ENCODE measurements around the gene GPC1.

The GPC1 gene

DNA sequence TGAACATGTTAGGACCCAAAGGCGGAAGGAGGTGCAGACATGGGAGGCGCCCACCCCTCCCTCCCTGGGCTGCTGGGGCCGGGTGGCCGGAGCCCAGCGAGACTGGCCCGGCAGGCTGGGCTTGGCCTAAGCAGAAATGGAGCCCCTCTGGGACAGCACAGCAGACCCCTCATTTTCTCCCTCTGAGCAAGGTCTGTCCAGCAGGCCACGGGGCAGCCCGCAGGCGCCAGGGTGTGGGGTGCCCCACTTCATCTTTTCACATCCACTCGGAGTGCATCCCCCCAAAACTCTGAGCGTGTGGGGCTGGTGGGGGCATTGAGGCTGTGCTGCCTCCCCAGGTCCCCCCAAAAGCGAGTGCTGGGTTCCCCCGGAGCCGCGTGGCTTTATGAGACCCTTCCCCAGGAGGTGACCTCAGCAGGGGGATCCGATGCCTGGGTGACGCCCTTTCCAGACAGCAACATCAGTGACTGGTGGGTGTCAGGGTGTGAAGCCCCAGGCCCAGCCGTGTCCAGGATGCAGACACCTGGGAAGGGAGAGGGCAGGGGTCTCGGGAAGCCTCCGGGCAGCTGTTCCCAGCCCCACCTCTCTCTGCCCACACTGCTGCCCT lies 36.7 kb upstream of the GPC1 start:
- no peak for DNase-seq (ENCODE audit: low read depth)
- no peak for TF ChIP-seq CTCF (conservative IDR thresholded peaks at IDR 0.05; ENCODE audit: low read depth, low read length)
- H3K4me3 ChIP-seq (ENCODE audit: low read length), result no peak overlapping the region

DNA sequence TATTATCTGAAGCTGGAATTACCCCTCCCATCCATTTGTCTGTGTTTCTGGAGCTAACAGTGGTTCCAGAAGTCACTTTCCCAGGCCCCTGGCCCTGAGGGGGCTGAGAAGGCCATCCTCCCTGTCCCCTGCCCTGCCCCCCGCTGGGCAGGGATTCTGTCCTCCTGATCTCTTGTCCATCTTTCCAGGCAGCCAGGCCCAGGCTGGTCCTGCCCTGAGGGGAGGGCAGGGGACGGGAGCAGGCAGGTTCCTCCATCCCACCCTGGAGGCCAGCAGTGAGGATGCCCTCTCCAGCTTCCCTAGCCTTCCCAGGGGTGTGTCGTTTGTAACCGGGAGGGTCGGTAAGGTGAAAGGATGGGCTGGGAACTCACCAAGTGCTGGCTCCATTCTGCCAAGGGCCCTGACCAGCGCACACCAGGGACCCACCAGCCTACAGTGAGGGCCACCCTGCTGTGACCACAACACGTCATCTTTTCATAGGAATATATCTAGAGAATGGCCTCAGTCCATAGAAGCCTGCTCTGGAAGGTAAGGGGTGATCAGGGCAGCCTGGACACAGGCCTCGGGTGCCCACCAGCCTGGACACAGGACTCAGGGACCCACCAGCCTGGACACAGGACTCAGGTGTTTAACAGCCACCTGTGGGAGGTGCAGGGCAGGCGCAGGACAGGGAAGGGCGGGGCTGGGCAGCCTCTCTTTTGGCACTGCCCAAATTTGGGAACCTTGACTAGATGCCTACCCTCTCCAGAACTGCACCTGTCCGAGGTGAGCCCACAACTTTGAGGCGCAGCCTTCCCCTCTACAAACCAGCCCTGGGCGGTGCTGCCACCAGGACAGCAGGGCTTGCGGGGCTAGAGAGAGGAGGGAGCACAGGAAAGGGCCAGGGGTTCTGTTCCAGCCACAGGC lies 35.8 kb upstream of the GPC1 start:
- TF ChIP-seq CTCF (conservative IDR thresholded peaks at IDR 0.05; ENCODE audit: low read depth, low read length), result no peak

DNA sequence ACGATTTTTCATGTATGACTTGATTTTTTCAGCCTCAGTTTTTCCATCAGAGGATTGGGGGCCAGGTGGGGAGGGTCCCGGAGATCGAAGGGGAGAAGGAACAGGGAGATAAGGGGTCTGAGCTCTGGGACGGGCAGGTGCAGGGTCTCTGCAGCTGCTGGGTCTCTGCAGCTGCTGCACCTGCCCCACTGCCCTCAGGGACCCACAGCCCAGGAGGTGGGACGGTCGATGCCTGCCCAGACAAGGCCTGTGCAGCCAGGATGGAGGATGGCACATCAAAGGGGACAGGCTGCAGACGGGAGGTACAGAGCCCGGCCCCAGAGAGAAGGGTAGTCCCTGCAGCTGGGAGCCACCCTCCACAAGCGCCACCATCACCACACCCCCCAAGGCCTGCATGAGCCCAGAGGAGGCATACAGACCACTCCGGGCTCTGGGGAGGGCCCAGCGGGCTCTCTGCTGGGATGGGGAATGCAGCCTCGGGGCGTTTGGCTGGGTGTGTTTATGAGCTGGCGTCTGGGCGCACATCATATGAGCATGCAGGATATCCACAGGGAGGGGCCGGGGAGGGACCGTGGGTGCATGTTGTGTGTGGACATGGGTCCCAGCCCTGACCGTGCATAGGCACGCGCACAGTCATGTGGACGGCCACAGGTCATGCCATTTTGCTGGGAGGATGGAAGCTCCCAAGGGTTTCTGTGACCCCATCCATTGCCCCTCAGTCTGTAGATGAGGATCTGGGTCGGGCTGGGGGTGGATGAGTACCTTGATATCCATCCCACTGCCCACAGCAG lies 34.9 kb upstream of the GPC1 start:
- no peak overlapping the region for H3K4me3 ChIP-seq (ENCODE audit: low read length)
- no peak for TF ChIP-seq CTCF (conservative IDR thresholded peaks at IDR 0.05; ENCODE audit: low read depth, low read length)
- no peak for DNase-seq (ENCODE audit: low read depth)

More for the DNA sequence above, 35.8 kb upstream of the GPC1 start:
- H3K4me3 ChIP-seq (ENCODE audit: low read length), result no peak overlapping the region
- no peak for DNase-seq (ENCODE audit: low read depth)

DNA sequence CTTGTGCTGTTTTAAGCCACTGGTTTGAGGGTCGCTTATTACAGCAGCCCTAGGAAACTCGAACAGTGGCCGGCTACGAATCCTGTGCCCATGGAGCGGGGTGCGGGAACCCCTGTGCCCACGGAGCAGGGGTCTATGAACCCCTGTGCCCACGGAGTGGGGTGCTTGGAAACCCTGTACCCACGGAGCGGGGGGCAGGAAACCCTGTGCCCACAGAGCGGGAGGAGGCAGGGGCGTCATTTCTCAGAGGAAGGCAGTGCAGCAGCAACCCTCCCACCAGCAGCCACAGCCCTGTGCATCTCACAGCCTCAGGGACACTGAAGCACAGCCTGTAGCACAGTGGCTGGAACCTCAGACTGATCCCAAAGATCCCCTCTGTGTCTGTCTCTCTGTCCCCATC lies 34.2 kb upstream of the GPC1 start:
- no peak for TF ChIP-seq CTCF (conservative IDR thresholded peaks at IDR 0.05; ENCODE audit: low read depth, low read length)
- no peak overlapping the region for H3K4me3 ChIP-seq (ENCODE audit: low read length)
- no peak for DNase-seq (ENCODE audit: low read depth)

DNA sequence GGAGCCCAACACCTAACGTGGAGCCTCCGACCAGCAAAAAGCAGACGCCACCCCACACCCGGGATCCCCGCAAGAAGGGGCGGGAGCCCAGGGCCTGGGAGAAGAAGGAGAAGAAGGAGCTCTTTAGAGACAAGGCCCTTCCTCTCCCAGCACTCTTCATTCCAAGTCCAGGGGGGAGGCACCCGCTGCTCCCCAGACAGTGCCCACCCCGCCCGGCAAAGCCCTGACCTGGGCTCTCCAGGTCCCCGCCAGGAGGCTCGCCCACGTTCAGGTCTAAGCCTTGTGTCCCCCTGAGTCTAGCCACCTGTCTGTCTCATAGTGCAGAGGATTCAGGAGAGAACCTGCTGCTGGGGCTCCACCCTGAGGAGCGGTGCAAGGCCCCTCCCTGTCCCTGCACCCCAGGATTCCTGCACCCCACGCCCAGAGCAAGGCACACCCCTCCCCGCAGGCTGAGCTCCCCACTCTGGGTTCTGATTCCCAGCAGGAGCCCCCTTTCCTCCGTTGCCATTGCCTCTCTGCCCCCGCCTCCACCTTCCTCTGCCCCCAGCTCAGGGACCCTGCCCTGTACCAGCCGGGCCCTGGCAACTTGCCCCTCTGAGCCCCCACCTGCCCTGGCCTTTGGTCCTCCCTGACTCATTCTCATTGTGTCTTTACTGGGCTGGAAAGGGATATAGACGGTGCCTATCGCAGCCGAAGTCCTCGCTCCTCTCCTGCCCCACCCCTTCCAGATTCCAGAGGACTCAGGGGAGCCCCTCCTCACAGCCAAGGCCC lies 33.5 kb upstream of the GPC1 start:
- H3K4me3 ChIP-seq (ENCODE audit: low read length), result no peak overlapping the region
- no peak for DNase-seq (ENCODE audit: low read depth)
- TF ChIP-seq CTCF (conservative IDR thresholded peaks at IDR 0.05; ENCODE audit: low read depth, low read length), result no peak

DNA sequence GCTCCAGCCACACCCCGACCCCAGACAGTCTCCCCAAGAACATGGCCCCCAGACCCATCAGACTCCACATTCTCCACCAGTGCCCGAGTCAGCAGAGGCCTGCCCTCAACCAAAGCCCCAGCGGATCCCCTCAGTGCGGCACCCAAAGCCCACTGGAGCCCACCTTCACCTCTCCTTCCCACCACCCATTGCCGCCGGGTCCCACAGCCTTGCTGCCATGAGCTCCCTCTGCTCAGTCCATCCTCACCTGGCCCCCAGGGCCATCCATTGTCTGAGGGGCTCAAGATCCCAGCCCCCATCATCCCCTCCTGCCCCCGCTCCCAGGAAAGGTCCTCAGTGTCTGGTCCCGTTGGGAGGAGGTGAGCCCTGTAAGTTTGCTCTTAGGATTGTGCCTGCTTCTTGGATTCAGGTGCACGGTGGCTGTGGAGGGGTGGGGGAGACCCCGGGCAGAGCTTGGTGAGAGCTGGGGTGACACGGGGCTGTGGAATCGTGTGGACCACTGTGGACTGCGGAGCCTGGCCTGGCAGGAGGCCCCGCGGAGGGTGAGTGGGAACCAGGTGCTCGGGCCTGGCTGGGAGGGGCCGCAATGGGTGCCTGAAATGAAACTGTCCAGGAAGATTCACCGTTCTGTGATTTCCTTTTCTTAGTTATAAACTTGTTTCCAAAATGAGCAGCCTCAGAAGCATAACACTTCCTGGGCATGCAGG lies 32.7 kb upstream of the GPC1 start:
- no peak for DNase-seq (ENCODE audit: low read depth)
- TF ChIP-seq CTCF (conservative IDR thresholded peaks at IDR 0.05; ENCODE audit: low read depth, low read length), result no peak
- no peak overlapping the region for H3K4me3 ChIP-seq (ENCODE audit: low read length)

All from retinal pigment epithelial cell (primary cell).